ENCODE measurements around the gene ARHGAP15.

DNA sequence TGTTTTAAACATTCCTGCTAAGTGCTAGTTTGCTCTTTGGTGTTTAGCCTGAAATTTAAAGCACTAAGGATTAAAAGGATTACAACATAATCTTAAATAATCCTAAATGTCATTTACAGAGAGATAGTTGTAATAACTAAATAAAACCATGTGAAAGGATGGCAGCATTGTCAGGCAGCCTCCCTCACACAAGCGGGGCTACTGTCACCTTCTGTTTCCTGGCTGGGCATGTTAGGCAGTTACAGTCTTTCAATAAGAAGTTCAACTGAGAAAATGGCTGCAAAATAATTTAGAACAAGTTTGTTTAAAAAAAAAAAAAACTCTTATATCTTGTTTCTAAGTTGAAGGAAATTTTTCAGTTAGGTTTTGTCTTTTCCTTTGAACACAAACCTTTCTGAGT is 124.9 kb downstream of the ARHGAP15 start:
- TF ChIP-seq, protein P1, sequence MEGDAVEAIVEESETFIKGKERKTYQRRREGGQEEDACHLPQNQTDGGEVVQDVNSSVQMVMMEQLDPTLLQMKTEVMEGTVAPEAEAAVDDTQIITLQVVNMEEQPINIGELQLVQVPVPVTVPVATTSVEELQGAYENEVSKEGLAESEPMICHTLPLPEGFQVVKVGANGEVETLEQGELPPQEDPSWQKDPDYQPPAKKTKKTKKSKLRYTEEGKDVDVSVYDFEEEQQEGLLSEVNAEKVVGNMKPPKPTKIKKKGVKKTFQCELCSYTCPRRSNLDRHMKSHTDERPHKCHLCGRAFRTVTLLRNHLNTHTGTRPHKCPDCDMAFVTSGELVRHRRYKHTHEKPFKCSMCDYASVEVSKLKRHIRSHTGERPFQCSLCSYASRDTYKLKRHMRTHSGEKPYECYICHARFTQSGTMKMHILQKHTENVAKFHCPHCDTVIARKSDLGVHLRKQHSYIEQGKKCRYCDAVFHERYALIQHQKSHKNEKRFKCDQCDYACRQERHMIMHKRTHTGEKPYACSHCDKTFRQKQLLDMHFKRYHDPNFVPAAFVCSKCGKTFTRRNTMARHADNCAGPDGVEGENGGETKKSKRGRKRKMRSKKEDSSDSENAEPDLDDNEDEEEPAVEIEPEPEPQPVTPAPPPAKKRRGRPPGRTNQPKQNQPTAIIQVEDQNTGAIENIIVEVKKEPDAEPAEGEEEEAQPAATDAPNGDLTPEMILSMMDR (IDR thresholded peaks at IDR 0.05) = no peak
- TF ChIP-seq POLR2A (IDR thresholded peaks at IDR 0.05) = no peak
- TF ChIP-seq EP300 (IDR thresholded peaks at IDR 0.05) = no peak
